ENCODE results near the gene SHANK1. TPM values are rescaled to one million over a fixed set of nuclear protein-coding genes. Genes with fewer than 3 reads are reported as not detected.

The SHANK1 gene
- total and polyA plus RNA-seq, 4 donors = 0.06 to 0.28 (median 0.17) TPM; not detected in 1

GRCh38 chr19:50724522-50725217 lies 5.1 kb upstream of the SHANK1 start:
- peak; percentile 93 for DNase-seq (ENCODE audit: low spot score)
- Histone ChIP-seq H3K27me3 (ENCODE audit: control insufficient read depth in 4 of 4, insufficient read depth in 4 of 4, low read length in 3 of 4) (peaks cover 0 to 7% (median 3%) of the 10 kb centered on the region in 4 donors), H3K4me3 (ENCODE audit: low read depth in 1 of 3, low read length in 3 of 3) (peak overlapping the region; percentile 54 to 63 (median 56)), H3K27ac (ENCODE audit: low read depth in 1 of 2, low read length in 2 of 2) (peak overlapping the region; percentile 55 to 63), H3K9ac (ENCODE audit: low read depth in 1 of 2, low read length in 2 of 2) (peak overlapping the region in 1 of 2 donors; percentile 26), H3K36me3 (ENCODE audit: control insufficient read depth in 4 of 4, insufficient read depth in 3 of 4, low read depth in 1 of 4, low read length in 3 of 4) (no peaks in the 10 kb centered on the region), H3K9me3 (ENCODE audit: control insufficient read depth in 4 of 4, low read length in 3 of 4) (no peaks in the 10 kb centered on the region), H3K4me1 (ENCODE audit: control insufficient read depth in 4 of 4, insufficient read depth in 4 of 4, low read length in 3 of 4) (peaks cover 0 to 30% (median 14%) of the 10 kb centered on the region in 4 donors)
- WGBS = 2% methylated on average over 65 of the region's 65 CpGs
- TF ChIP-seq FOXA1 (IDR thresholded peaks at IDR 0.05) (no peak), EGR1 (IDR thresholded peaks at IDR 0.05; ENCODE audit: low read depth in 2 of 2) (no peak), HNF4A (conservative IDR thresholded peaks at IDR 0.05) (no peak), ATF3 (IDR thresholded peaks at IDR 0.05) (no peak), FOXA2 (IDR thresholded peaks at IDR 0.05) (no peak), HNF4G (IDR thresholded peaks at IDR 0.05) (no peak), ZBTB33 (IDR thresholded peaks at IDR 0.05) (peak; percentile 97), RXRA (IDR thresholded peaks at IDR 0.05) (no peak), REST (IDR thresholded peaks at IDR 0.05) (no peak), SP1 (IDR thresholded peaks at IDR 0.05) (peak; percentile 52), CTCF (IDR thresholded peaks at IDR 0.05; ENCODE audit: low read depth, low read length, missing input control) (peak; percentile 56), GABPA (IDR thresholded peaks at IDR 0.05 in 1 of 2, conservative IDR thresholded peaks at IDR 0.05 in 1 of 2) (peak in 1 of 2 donors; percentile 72), YY1 (IDR thresholded peaks at IDR 0.05) (no peak), JUND (IDR thresholded peaks at IDR 0.05) (no peak), RAD21 (IDR thresholded peaks at IDR 0.05) (peak; percentile 18 to 61), NR2F2 (IDR thresholded peaks at IDR 0.05) (no peak), TAF1 (conservative IDR thresholded peaks at IDR 0.05) (no peak), MAX (IDR thresholded peaks at IDR 0.05) (no peak)

All from liver (tissue), 9 donors.